ENCODE data around the gene YIPF5.

Gene YIPF5

GRCh38 chr5:144177548-144177947 lies 7.1 kb upstream of the YIPF5 start:
- peak; percentile 21 to 24 for ATAC-seq

- ATAC-seq, result no peak
These were observed 3.3 kb upstream of the YIPF5 start for GRCh38 chr5:144173766-144174165.

GRCh38 chr5:144169904-144170275 lies 569 bp downstream of the YIPF5 start:
- peak in 1 of 2 donors; percentile 1 for ATAC-seq

GRCh38 chr5:144167998-144168397 lies 2.5 kb downstream of the YIPF5 start:
- ATAC-seq, result no peak

- no peak for ATAC-seq
These were observed 3.8 kb downstream of the YIPF5 start for GRCh38 chr5:144166696-144167095.

- ATAC-seq, result no peak
These were observed 7.8 kb downstream of the YIPF5 start for GRCh38 chr5:144162686-144163085.

- no peak for ATAC-seq
These were observed 13.7 kb downstream of the YIPF5 start for GRCh38 chr5:144156767-144157171.

GRCh38 chr5:144151026-144151425 lies 19.4 kb downstream of the YIPF5 start:
- no peak for ATAC-seq

- ATAC-seq, result no peak
These were observed 25.3 kb downstream of the YIPF5 start for GRCh38 chr5:144144956-144145751.

- ATAC-seq, result no peak
These were observed 26.8 kb downstream of the YIPF5 start for GRCh38 chr5:144143625-144144024.

GRCh38 chr5:144142824-144143162 lies 27.7 kb downstream of the YIPF5 start:
- no peak for ATAC-seq

GRCh38 chr5:144142139-144142823 lies 28.2 kb downstream of the YIPF5 start:
- peak; percentile 61 to 71 for ATAC-seq

- no peak for ATAC-seq
These were observed 28.9 kb downstream of the YIPF5 start for GRCh38 chr5:144141585-144141984.

GRCh38 chr5:144139586-144139985 lies 30.9 kb downstream of the YIPF5 start:
- no peak for ATAC-seq

GRCh38 chr5:144135113-144135762 lies 35.2 kb downstream of the YIPF5 start:
- ATAC-seq, result no peak

GRCh38 chr5:144134194-144134826 lies 36.1 kb downstream of the YIPF5 start:
- ATAC-seq, result no peak

- ATAC-seq, result no peak
These were observed 37.3 kb downstream of the YIPF5 start for GRCh38 chr5:144133050-144133633.

- no peak for ATAC-seq
These were observed 39.2 kb downstream of the YIPF5 start for GRCh38 chr5:144131261-144131660.

- ATAC-seq, result no peak
These were observed 40.2 kb downstream of the YIPF5 start for GRCh38 chr5:144130306-144130705.

- no peak for ATAC-seq
These were observed 41.6 kb downstream of the YIPF5 start for GRCh38 chr5:144128844-144129243.

GRCh38 chr5:144126707-144127106 lies 43.8 kb downstream of the YIPF5 start:
- ATAC-seq, result no peak

GRCh38 chr5:144125163-144125726 lies 45.2 kb downstream of the YIPF5 start:
- no peak for ATAC-seq

- ATAC-seq, result no peak
These were observed 47.8 kb downstream of the YIPF5 start for GRCh38 chr5:144122641-144123040.
